Sigmoid colon (tissue), 7 donors: ENCODE results near the gene MAGEB18. TPM values are rescaled to one million over a fixed set of nuclear protein-coding genes. Genes with fewer than 3 reads are reported as not detected.

ENCODE experiments used
- DNase-seq: peaks from one replicate; pipeline ENCODE4 v3.0.0-alpha.2; 2019
- H3K27ac ChIP-seq, 4 donors: fragments of 200-600 bp; sonication (generic); one replicate each; pipeline ENCODE4 v1.5.1; 2016 to 2019; ENCODE audit warnings: mild to moderate bottlenecking in 1 of 4
- H3K27me3 ChIP-seq, 3 donors: fragments of 200-600 bp; sonication (generic); one replicate each; pipeline ENCODE4 v1.5.1; 2019; ENCODE audit warnings: mild to moderate bottlenecking in 1 of 3
- H3K36me3 ChIP-seq, 4 donors: fragments of 200-600 bp; sonication (generic); one replicate each; pipeline ENCODE4 v1.5.1; 2016 to 2019
- H3K4me1 ChIP-seq, 4 donors: fragments of 200-600 bp; sonication (generic); one replicate each; pipeline ENCODE4 v1.5.1; 2017 to 2019
- H3K4me3 ChIP-seq, 4 donors: fragments of 200-600 bp; sonication (generic); one replicate each; pipeline ENCODE4 v1.5.1; 2017 to 2019; ENCODE audit warnings: mild to moderate bottlenecking in 2 of 4, moderate library complexity in 1 of 4
- H3K9me3 ChIP-seq, 4 donors: fragments of 200-600 bp in 3 of 4; sonication (generic) in 3 of 4; one replicate each; pipeline versions ENCODE4 v1.5.1 to v1.6.1; 2013 to 2019
- CTCF ChIP-seq, 4 experiments: fragments of 450-650 bp in 3 of 4; fragments of 200-600 bp in 1 of 4; IDR thresholded peaks; one replicate each; pipeline ENCODE4 v1.5.1; 2016 to 2019; ENCODE audit warnings: antibody characterized with exemption in 4 of 4, mild to moderate bottlenecking in 3 of 4, moderate library complexity in 2 of 4
- EP300 ChIP-seq, 4 donors: sonication (generic); formaldehyde crosslinking; IDR thresholded peaks; one replicate each; pipeline ENCODE4 v1.6.1; 2017; ENCODE audit warnings: antibody characterized with exemption in 4 of 4
- POLR2A ChIP-seq, 2 donors: fragments of 450-650 bp; IDR thresholded peaks; one replicate each; pipeline ENCODE4 v1.6.1; 2016; ENCODE audit warnings: antibody characterized with exemption in 2 of 2, mild to moderate bottlenecking in 2 of 2, moderate library complexity in 2 of 2
- POLR2AphosphoS5 ChIP-seq, 4 donors: sonication (generic); formaldehyde crosslinking; IDR thresholded peaks; one replicate each; pipeline ENCODE4 v1.6.1; 2017; ENCODE audit warnings: antibody characterized with exemption in 4 of 4
- WGBS, 2 donors: extraction: QIAGEN DNeasy Blood & Tissue Kit; methylation state at CpG; one replicate each; pipeline ENCODE4 v1.1.7; 2013; 5-methylcytosine and 5-hydroxymethylcytosine counted together
- intact Hi-C: fragments of 100-400 bp; cut with DNase I; formaldehyde crosslinking; loops from one replicate; pipeline ENCODE4 v1.15.1; 2023
- polyA plus RNA-seq, 3 donors: library from polyadenylated mRNA; stranded (reverse); fragments of 200-250 nt; gene quantifications; one replicate each; pipeline ENCODE4 v1.2.3, GENCODE V29; 2013
- total RNA-seq, 4 donors: library from RNA; depleted of rRNA; stranded (reverse); fragments of >200 nt; gene quantifications; one replicate each; pipeline ENCODE4 v1.1.0, GENCODE V29; 2016
- donor health status: healthy with polysubstance abuse.
- donor health status: Bipolar disorder and iron deficiency.
- donor health status: healthy.

Gene MAGEB18
- total RNA-seq (not detected), polyA plus RNA-seq (not detected)

GRCh38 chrX:26138274-26138673 lies at the start of gene MAGEB18:
Gene MAGEB18 (plus strand): TSS chrX:26138343. CDS start chrX:26138986, 643 bp downstream.
- WGBS, 2 donors, result 81 to 87% methylated on average over 11 of the region's 11 CpGs
- Histone ChIP-seq H3K27ac (no peak within 1 kb of the TSS), H3K4me1 (no peaks in the 10 kb centered on the region), H3K27me3 (no peaks in the 10 kb centered on the region), H3K9me3 (no peaks in the 10 kb centered on the region), H3K4me3 (no peak within 1 kb of the TSS), H3K36me3 (no peaks in the 10 kb centered on the region)
- intact Hi-C loops, result no loop called here
- TF ChIP-seq EP300 (IDR thresholded peaks at IDR 0.05), result no peak
- no peak for TF ChIP-seq POLR2AphosphoS5 (IDR thresholded peaks at IDR 0.05)
- TF ChIP-seq POLR2A (IDR thresholded peaks at IDR 0.05), result no peak
- TF ChIP-seq CTCF (IDR thresholded peaks at IDR 0.05), result no peak
- no peak for DNase-seq

GRCh38 chrX:26100421-26100920 lies 37.7 kb upstream of the MAGEB18 start:
- no peaks in the 10 kb centered on the region for H3K36me3 ChIP-seq

GRCh38 chrX:26109142-26109541 lies 29.0 kb upstream of the MAGEB18 start:
- no peak overlapping the region for H3K4me3 ChIP-seq
- H3K4me1 ChIP-seq, result no peaks in the 10 kb centered on the region
- H3K36me3 ChIP-seq, result no peaks in the 10 kb centered on the region
- WGBS, 2 donors, result 82 to 89% methylated on average over 1 of the region's 1 CpG
- no peak overlapping the region for H3K27ac ChIP-seq
- H3K9me3 ChIP-seq, result no peaks in the 10 kb centered on the region
- no peaks in the 10 kb centered on the region for H3K27me3 ChIP-seq
- intact Hi-C loops, result no loop called here
- TF ChIP-seq POLR2A (IDR thresholded peaks at IDR 0.05) (no peak), EP300 (IDR thresholded peaks at IDR 0.05) (no peak), CTCF (IDR thresholded peaks at IDR 0.05) (no peak), POLR2AphosphoS5 (IDR thresholded peaks at IDR 0.05) (no peak)
- no peak for DNase-seq

More at GRCh38 chrX:26100421-26100920, 37.7 kb upstream of the MAGEB18 start:
- Histone ChIP-seq H3K9me3 (no peaks in the 10 kb centered on the region), H3K27ac (no peak overlapping the region), H3K4me3 (no peak overlapping the region), H3K27me3 (no peaks in the 10 kb centered on the region), H3K4me1 (peaks cover 0 to 5% (median 0%) of the 10 kb centered on the region in 4 donors)
- TF ChIP-seq POLR2A (IDR thresholded peaks at IDR 0.05) (no peak), CTCF (IDR thresholded peaks at IDR 0.05) (no peak), POLR2AphosphoS5 (IDR thresholded peaks at IDR 0.05) (no peak)
- DNase-seq, result no peak
- WGBS, 2 donors, result 57 to 67% methylated on average over 3 of the region's 3 CpGs
- intact Hi-C loops, result no loop called here

- 35 to 43% methylated on average over 2 of the region's 2 CpGs for WGBS, 2 donors
- H3K4me3 ChIP-seq, result no peak overlapping the region
- H3K27me3 ChIP-seq, result no peaks in the 10 kb centered on the region
- DNase-seq, result no peak
- no peaks in the 10 kb centered on the region for H3K36me3 ChIP-seq
- intact Hi-C loops, result no loop called here
- H3K9me3 ChIP-seq, result no peaks in the 10 kb centered on the region
- no peaks in the 10 kb centered on the region for H3K4me1 ChIP-seq
- TF ChIP-seq EP300 (IDR thresholded peaks at IDR 0.05), result no peak
- TF ChIP-seq CTCF (IDR thresholded peaks at IDR 0.05), result no peak
- no peak for TF ChIP-seq POLR2A (IDR thresholded peaks at IDR 0.05)
- TF ChIP-seq POLR2AphosphoS5 (IDR thresholded peaks at IDR 0.05), result no peak
- no peak overlapping the region for H3K27ac ChIP-seq
Observed at GRCh38 chrX:26146024-26146423, 7.9 kb downstream of the MAGEB18 start.

GRCh38 chrX:26160301-26160700 lies 22.2 kb downstream of the MAGEB18 start, which contains the start of gene MAGEB6B:
Gene MAGEB6B (plus strand): TSS chrX:26160601. CDS start chrX:26160601, 0 bp downstream.
- TF ChIP-seq POLR2AphosphoS5 (IDR thresholded peaks at IDR 0.05) (no peak), POLR2A (IDR thresholded peaks at IDR 0.05) (no peak)
- WGBS, 2 donors, result 93 to 94% methylated on average over 10 of the region's 10 CpGs
- DNase-seq, result no peak
- Histone ChIP-seq H3K36me3 (no peaks in the 10 kb centered on the region), H3K4me1 (no peaks in the 10 kb centered on the region), H3K9me3 (no peaks in the 10 kb centered on the region), H3K27ac (no peak within 1 kb of the TSS), H3K27me3 (no peaks in the 10 kb centered on the region), H3K4me3 (no peak within 1 kb of the TSS)
- intact Hi-C loops, result no loop called here

Other genes starting within 250 kb of the MAGEB18 start
- gene MAGEB6B, start 22.3 kb downstream of the MAGEB18 start, total RNA-seq, result not detected
- gene MAGEB6B, start 22.3 kb downstream of the MAGEB18 start, polyA plus RNA-seq, result not detected
- not detected for gene MAGEB6, start 54.1 kb downstream of the MAGEB18 start, total RNA-seq
- not detected for gene MAGEB6, start 54.1 kb downstream of the MAGEB18 start, polyA plus RNA-seq
- gene MAGEB5, start 77.8 kb downstream of the MAGEB18 start, total RNA-seq, result not detected
- not detected for gene MAGEB5, start 77.8 kb downstream of the MAGEB18 start, polyA plus RNA-seq